Measurements from ENCODE around the gene MSX1. TPM values are rescaled to one million over a fixed set of nuclear protein-coding genes. Genes with fewer than 3 reads are reported as not detected.

The MSX1 gene
- polyA plus RNA-seq, 2 of the 4 experiments (the other 2 are of a cell fraction): 2.2 to 2.8 TPM

DNA sequence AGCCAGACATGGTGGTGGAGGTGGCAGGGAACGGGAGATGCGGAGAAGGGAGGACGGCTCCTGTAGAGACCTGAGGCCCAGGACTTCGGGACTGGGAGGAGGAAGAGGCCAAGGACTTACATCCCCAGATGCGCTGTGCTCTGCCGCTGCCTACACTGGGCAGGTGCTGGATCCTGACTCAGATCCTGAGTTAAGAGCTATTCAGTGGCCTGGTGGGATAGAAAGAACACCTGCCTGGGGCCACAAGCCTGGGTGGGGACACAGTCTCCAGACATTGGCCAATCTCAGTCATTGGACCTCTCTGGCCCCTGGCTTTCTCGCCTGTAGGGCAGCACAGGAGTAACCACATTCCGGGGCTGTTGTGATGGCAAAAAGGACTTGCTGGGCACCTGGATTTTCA lies 10.9 kb upstream of the MSX1 start:
- Histone ChIP-seq H3K27ac (no peak overlapping the region), H3K4me1 (no peaks in the 10 kb centered on the region), H3K9me3 (no peaks in the 10 kb centered on the region), H3K4me2 (no peak overlapping the region), H3K4me3 (no peak overlapping the region)
- 52% methylated on average over 5 of the region's 8 CpGs for WGBS (ENCODE audit: missing lambda C conversion rate)
- ATAC-seq (no peak), DNase-seq (ENCODE audit: low read depth in 1 of 2, low spot score in 1 of 2) (no peak), FAIRE-seq (no peak)
- CTCF ChIA-PET: no interaction called here
- POLR2A ChIA-PET: no interaction called here
- TF ChIP-seq MAFK (IDR thresholded peaks at IDR 0.05; ENCODE audit: partially characterized antibody): no peak
- TF ChIP-seq, protein P1, sequence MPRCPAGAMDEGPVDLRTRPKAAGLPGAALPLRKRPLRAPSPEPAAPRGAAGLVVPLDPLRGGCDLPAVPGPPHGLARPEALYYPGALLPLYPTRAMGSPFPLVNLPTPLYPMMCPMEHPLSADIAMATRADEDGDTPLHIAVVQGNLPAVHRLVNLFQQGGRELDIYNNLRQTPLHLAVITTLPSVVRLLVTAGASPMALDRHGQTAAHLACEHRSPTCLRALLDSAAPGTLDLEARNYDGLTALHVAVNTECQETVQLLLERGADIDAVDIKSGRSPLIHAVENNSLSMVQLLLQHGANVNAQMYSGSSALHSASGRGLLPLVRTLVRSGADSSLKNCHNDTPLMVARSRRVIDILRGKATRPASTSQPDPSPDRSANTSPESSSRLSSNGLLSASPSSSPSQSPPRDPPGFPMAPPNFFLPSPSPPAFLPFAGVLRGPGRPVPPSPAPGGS (IDR thresholded peaks at IDR 0.05): no peak
- TF ChIP-seq, protein P2, sequence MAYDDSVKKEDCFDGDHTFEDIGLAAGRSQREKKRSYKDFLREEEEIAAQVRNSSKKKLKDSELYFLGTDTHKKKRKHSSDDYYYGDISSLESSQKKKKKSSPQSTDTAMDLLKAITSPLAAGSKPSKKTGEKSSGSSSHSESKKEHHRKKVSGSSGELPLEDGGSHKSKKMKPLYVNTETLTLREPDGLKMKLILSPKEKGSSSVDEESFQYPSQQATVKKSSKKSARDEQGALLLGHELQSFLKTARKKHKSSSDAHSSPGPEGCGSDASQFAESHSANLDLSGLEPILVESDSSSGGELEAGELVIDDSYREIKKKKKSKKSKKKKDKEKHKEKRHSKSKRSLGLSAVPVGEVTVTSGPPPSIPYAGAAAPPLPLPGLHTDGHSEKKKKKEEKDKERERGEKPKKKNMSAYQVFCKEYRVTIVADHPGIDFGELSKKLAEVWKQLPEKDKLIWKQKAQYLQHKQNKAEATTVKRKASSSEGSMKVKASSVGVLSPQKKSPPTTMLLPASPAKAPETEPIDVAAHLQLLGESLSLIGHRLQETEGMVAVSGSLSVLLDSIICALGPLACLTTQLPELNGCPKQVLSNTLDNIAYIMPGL (CRISPR knock-in tag; IDR thresholded peaks at IDR 0.05; ENCODE audit: borderline replicate concordance): no peak
- no peak for TF ChIP-seq CHD4 (IDR thresholded peaks at IDR 0.05; ENCODE audit: borderline replicate concordance)
- no peak for TF ChIP-seq HOXA7 (CRISPR knock-in tag; IDR thresholded peaks at IDR 0.05)

DNA sequence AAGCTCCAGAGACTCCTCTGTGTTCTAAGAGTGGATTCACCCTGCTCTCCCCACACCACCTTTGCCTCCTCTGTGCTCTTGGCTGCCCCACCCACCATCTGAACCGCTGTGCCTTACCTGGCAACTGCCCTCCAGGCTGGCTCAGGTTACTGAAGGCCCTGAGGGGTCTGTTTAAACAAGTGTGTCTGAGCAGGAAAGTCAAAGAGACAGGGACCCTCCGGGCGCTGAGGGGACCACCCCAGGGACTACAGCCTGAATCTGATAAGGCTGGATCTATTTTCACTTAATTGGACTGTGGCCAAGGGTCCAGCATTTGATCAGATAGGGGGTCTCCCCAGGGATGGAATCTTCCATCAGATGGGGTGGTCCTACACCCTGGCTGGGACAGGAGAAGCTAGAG lies 10.4 kb upstream of the MSX1 start:
- DNase-seq (ENCODE audit: low read depth in 1 of 2, low spot score in 1 of 2): no peak
- Histone ChIP-seq H3K9me3 (no peaks in the 10 kb centered on the region), H3K4me1 (no peaks in the 10 kb centered on the region), H3K27ac (no peak overlapping the region), H3K4me3 (no peak overlapping the region), H3K4me2 (no peak overlapping the region)
- no peak for ATAC-seq
- 50% methylated on average over 3 of the region's 3 CpGs for WGBS (ENCODE audit: missing lambda C conversion rate)
- no peak for TF ChIP-seq EHF (CRISPR knock-in tag; IDR thresholded peaks at IDR 0.05)
- ChIA-PET POLR2A (no interaction called here), CTCF (no interaction called here)
- FAIRE-seq: no peak

DNA sequence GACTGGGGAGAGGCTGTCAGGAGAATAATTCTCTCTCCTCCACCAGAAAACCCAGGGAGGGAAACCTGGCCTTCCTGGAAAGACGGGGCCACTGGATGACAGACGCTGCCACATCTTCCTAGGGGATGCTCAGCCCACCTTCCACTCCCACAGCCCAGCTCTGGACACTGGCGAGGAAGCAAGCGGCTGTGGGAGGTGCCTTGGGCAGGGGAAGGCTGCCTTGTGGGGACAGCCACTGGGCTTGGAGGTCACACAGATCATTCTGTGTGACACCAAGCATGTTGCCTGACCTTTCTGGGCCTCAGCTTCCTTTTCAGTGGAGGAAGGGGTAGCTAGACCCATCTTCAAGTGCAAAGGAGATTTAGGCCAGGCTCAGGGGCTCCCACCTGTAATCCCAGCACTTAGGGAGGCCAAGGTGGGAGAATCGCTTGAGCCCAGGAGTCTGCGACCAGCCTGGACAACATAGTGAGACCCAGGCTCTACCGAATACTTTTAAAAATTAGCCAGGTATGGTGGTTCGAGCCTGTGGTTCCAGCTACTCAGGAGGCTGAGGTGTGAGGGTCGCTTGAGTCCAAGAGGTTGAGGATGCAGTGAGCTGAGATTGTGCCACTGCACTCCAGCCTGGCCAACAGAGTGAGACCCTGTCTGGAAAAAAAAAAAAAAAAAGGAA lies 9.8 kb upstream of the MSX1 start:
- Histone ChIP-seq H3K27ac (no peak overlapping the region), H3K4me2 (no peak overlapping the region), H3K9me3 (no peaks in the 10 kb centered on the region), H3K4me3 (no peak overlapping the region), H3K4me1 (no peaks in the 10 kb centered on the region)
- POLR2A ChIA-PET: no interaction called here
- FAIRE-seq: no peak
- no peak for TF ChIP-seq HOXB13 (CRISPR knock-in tag; IDR thresholded peaks at IDR 0.05; ENCODE audit: low read depth)
- TF ChIP-seq HOXB5 (CRISPR knock-in tag; IDR thresholded peaks at IDR 0.05): no peak
- TF ChIP-seq JUN (IDR thresholded peaks at IDR 0.05): no peak
- TF ChIP-seq MAFK (IDR thresholded peaks at IDR 0.05; ENCODE audit: partially characterized antibody): no peak
- TF ChIP-seq, protein P3, sequence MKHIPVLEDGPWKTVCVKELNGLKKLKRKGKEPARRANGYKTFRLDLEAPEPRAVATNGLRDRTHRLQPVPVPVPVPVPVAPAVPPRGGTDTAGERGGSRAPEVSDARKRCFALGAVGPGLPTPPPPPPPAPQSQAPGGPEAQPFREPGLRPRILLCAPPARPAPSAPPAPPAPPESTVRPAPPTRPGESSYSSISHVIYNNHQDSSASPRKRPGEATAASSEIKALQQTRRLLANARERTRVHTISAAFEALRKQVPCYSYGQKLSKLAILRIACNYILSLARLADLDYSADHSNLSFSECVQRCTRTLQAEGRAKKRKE (CRISPR knock-in tag; IDR thresholded peaks at IDR 0.05; ENCODE audit: low read depth): no peak
- TF ChIP-seq, protein P2 (CRISPR knock-in tag; IDR thresholded peaks at IDR 0.05; ENCODE audit: borderline replicate concordance): no peak
- TF ChIP-seq, protein P4, sequence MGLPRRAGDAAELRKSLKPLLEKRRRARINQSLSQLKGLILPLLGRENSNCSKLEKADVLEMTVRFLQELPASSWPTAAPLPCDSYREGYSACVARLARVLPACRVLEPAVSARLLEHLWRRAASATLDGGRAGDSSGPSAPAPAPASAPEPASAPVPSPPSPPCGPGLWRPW (IDR thresholded peaks at IDR 0.05): no peak
- no peak for TF ChIP-seq CEBPB (IDR thresholded peaks at IDR 0.05)
- no peak for TF ChIP-seq RARB (CRISPR knock-in tag; IDR thresholded peaks at IDR 0.05)
- no peak for TF ChIP-seq EP300 (IDR thresholded peaks at IDR 0.05)
- TF ChIP-seq CHD2 (IDR thresholded peaks at IDR 0.05; ENCODE audit: low read length, partially characterized antibody): no peak
- no peak for TF ChIP-seq ZC3H11A (IDR thresholded peaks at IDR 0.05)
- TF ChIP-seq, protein P5, sequence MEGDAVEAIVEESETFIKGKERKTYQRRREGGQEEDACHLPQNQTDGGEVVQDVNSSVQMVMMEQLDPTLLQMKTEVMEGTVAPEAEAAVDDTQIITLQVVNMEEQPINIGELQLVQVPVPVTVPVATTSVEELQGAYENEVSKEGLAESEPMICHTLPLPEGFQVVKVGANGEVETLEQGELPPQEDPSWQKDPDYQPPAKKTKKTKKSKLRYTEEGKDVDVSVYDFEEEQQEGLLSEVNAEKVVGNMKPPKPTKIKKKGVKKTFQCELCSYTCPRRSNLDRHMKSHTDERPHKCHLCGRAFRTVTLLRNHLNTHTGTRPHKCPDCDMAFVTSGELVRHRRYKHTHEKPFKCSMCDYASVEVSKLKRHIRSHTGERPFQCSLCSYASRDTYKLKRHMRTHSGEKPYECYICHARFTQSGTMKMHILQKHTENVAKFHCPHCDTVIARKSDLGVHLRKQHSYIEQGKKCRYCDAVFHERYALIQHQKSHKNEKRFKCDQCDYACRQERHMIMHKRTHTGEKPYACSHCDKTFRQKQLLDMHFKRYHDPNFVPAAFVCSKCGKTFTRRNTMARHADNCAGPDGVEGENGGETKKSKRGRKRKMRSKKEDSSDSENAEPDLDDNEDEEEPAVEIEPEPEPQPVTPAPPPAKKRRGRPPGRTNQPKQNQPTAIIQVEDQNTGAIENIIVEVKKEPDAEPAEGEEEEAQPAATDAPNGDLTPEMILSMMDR (IDR thresholded peaks at IDR 0.05): no peak
- TF ChIP-seq ZFP36 (IDR thresholded peaks at IDR 0.05; ENCODE audit: borderline replicate concordance, partially characterized antibody): no peak
- no peak for TF ChIP-seq CBX8 (IDR thresholded peaks at IDR 0.05)
- CTCF ChIA-PET: no interaction called here
- no peak for ATAC-seq
- 55% methylated on average over 5 of the region's 9 CpGs for WGBS (ENCODE audit: missing lambda C conversion rate)
- no peak for DNase-seq (ENCODE audit: low read depth in 1 of 2, low spot score in 1 of 2)

All from A549 (cell line).